CD14-positive monocyte (primary cell): ENCODE measurements around the gene DPY19L3. TPM values are rescaled to one million over a fixed set of nuclear protein-coding genes. Genes with fewer than 3 reads are reported as not detected.
"Not testable (repeated sequence)": the region's sequence is repeated elsewhere in the genome, so short reads cannot be mapped to it uniquely, and the experiment has no call there.

Experiments
- DNase-seq, 3 donors: peaks; one replicate each; pipeline ENCODE4 v3.0.0-alpha.2; 2011 to 2022
- H2AFZ ChIP-seq: 2 replicates; pipeline ENCODE4 v1.6.0; 2012; ENCODE audit warnings: mild to moderate bottlenecking, low read depth, low read length, inconsistent platforms; ENCODE audit not compliant: insufficient read depth, poor library complexity, severe bottlenecking
- H3K27ac ChIP-seq, 2 donors: 1 replicate in 1 of 2; 2 replicates in 1 of 2; pipeline ENCODE4 v1.5.1; 2012 to 2013; ENCODE audit warnings: low read length in 2 of 2, control low read depth in 1 of 2, inconsistent platforms in 1 of 2, low read depth in 1 of 2, mild to moderate bottlenecking in 1 of 2
- H3K27me3 ChIP-seq, 2 donors: one replicate each; pipeline versions ENCODE4 v1.6.0 to v1.6.1; 2011 to 2013; ENCODE audit warnings: low read length in 2 of 2; ENCODE audit not compliant: control insufficient read depth in 2 of 2, insufficient read depth in 2 of 2
- H3K36me3 ChIP-seq, 2 donors: replicated peaks in 1 of 2; 1 replicate in 1 of 2; 2 replicates in 1 of 2; pipeline versions ENCODE4 v1.5.1 to v1.6.1; 2012 to 2013; ENCODE audit warnings: low read length in 2 of 2, control low read depth in 1 of 2, inconsistent platforms in 1 of 2, mild to moderate bottlenecking in 1 of 2; ENCODE audit not compliant: insufficient read depth in 2 of 2, control insufficient read depth in 1 of 2
- H3K4me1 ChIP-seq, 2 donors: 1 replicate in 1 of 2; 2 replicates in 1 of 2; pipeline versions ENCODE4 v1.5.1 to v1.6.1; 2012 to 2013; ENCODE audit warnings: low read length in 2 of 2, control low read depth in 1 of 2, inconsistent platforms in 1 of 2, mild to moderate bottlenecking in 1 of 2, moderate library complexity in 1 of 2; ENCODE audit not compliant: insufficient read depth in 2 of 2, control insufficient read depth in 1 of 2
- H3K4me2 ChIP-seq: replicated peaks from 2 replicates; pipeline ENCODE3; 2012; ENCODE audit warnings: low read length, moderate library complexity, mild to moderate bottlenecking; ENCODE audit not compliant: poor library complexity, severe bottlenecking; ENCODE audit errors: extremely low read depth
- H3K4me3 ChIP-seq, 3 experiments: fragments of 200-600 bp in 1 of 3; sonication (generic) in 1 of 3; replicated peaks in 1 of 3; 1 replicate in 2 of 3; 2 replicates in 1 of 3; pipeline ENCODE4 v1.5.1; 2011 to 2013; ENCODE audit warnings: low read length in 3 of 3, mild to moderate bottlenecking in 3 of 3, control low read depth in 2 of 3, low read depth in 2 of 3, inconsistent platforms in 1 of 3, moderate library complexity in 1 of 3
- H3K79me2 ChIP-seq: 2 replicates; pipeline ENCODE4 v1.6.0; 2012; ENCODE audit warnings: mild to moderate bottlenecking, control low read depth, inconsistent platforms, low read length, moderate library complexity; ENCODE audit not compliant: insufficient read depth
- H3K9ac ChIP-seq: 2 replicates; pipeline ENCODE4 v1.6.0; 2017; ENCODE audit warnings: low read length, mild to moderate bottlenecking; ENCODE audit not compliant: insufficient read depth, poor library complexity, severe bottlenecking
- H3K9me3 ChIP-seq, 2 donors: replicated peaks in 1 of 2; 1 replicate in 1 of 2; 2 replicates in 1 of 2; pipeline versions ENCODE4 v1.5.1 to v1.6.1; 2012 to 2013; ENCODE audit warnings: low read length in 2 of 2, control low read depth in 1 of 2; ENCODE audit not compliant: control insufficient read depth in 1 of 2, insufficient read depth in 1 of 2
- H4K20me1 ChIP-seq: 2 replicates; pipeline ENCODE4 v1.6.0; 2012; ENCODE audit warnings: mild to moderate bottlenecking, low read length, control low read depth, moderate library complexity; ENCODE audit not compliant: insufficient read depth
- H3K27ac Mint-ChIP-seq, 7 donors: one replicate each; pipeline ENCODE4 v1.8.0; 2020; ENCODE audit warnings: mild to moderate bottlenecking in 7 of 7, mixed read lengths in 7 of 7, moderate library complexity in 6 of 7, inconsistent platforms in 2 of 7
- H3K27me3 Mint-ChIP-seq, 3 donors: one replicate each; pipeline ENCODE4 v1.8.0; 2021 to 2022; ENCODE audit warnings: low read depth in 3 of 3, mild to moderate bottlenecking in 3 of 3, mixed read lengths in 3 of 3, moderate library complexity in 3 of 3, inconsistent platforms in 1 of 3
- H3K36me3 Mint-ChIP-seq, 2 donors: one replicate each; pipeline ENCODE4 v1.8.0; 2020; ENCODE audit warnings: mixed read lengths in 2 of 2, inconsistent platforms in 1 of 2, mild to moderate bottlenecking in 1 of 2
- H3K4me1 Mint-ChIP-seq: one replicate; pipeline ENCODE4 v1.8.0; 2020; ENCODE audit warnings: mild to moderate bottlenecking, mixed read lengths
- H3K4me3 Mint-ChIP-seq, 2 donors: one replicate each; pipeline ENCODE4 v1.8.0; 2020; ENCODE audit warnings: mild to moderate bottlenecking in 2 of 2, mixed read lengths in 2 of 2, moderate library complexity in 1 of 2
- H3K9me3 Mint-ChIP-seq, 7 donors: one replicate each; pipeline ENCODE4 v1.8.0; 2020 to 2022; ENCODE audit warnings: mixed read lengths in 7 of 7, mild to moderate bottlenecking in 6 of 7, moderate library complexity in 6 of 7, inconsistent platforms in 2 of 7
- CTCF ChIP-seq: fragments of 200-600 bp; IDR thresholded peaks from one replicate; pipeline ENCODE4 v1.8.0; 2022; ENCODE audit warnings: antibody characterized with exemption, mild to moderate bottlenecking
- whole genome bisulfite sequencing: methylation state at CpG from one replicate; pipeline ENCODE4 v1.1.5; 2013; ENCODE audit warnings: missing lambda C conversion rate; ENCODE audit not compliant: insufficient coverage; 5-methylcytosine and 5-hydroxymethylcytosine counted together
- intact Hi-C, 2 donors: fragments of 100-400 bp; cut with micrococcal nuclease; formaldehyde crosslinking; loops; one replicate each; pipeline versions ENCODE4 v1.15.0 to v1.15.1; 2023
- polyA plus RNA-seq, 3 donors: library from polyadenylated mRNA; depleted of rRNA in 1 of 3; unstranded in 2 of 3; stranded (reverse) in 1 of 3; fragments of 300-500 nt in 2 of 3; fragments of >200 nt in 1 of 3; fragmentation: Illumina TruSeq in 2 of 3; gene quantifications; 1 replicate in 2 of 3; 2 replicates in 1 of 3; pipeline ENCODE4 v1.2.3, GENCODE V29; 2012 to 2021

The DPY19L3 gene
- polyA plus RNA-seq, 3 donors, result 6.5 to 13.8 (median 7.7) TPM

- Mint-ChIP-seq H3K9me3 (peaks cover 0 to 5% (median 2%) of the 10 kb centered on the region in 7 donors), H3K4me3 (no peak overlapping the region), H3K36me3 (no peaks in the 10 kb centered on the region), H3K27ac (no peak overlapping the region), H3K4me1 (no peaks in the 10 kb centered on the region), H3K27me3 (peaks cover 0 to 4% (median 2%) of the 10 kb centered on the region in 3 donors)
- DNase-seq, result no peak
- Histone ChIP-seq H3K27ac (no peak overlapping the region), H3K4me1 (no peaks in the 10 kb centered on the region), H3K27me3 (no peaks in the 10 kb centered on the region), H3K9me3 (no peaks in the 10 kb centered on the region), H3K79me2 (no peaks in the 10 kb centered on the region), H3K4me2 (no peak overlapping the region), H4K20me1 (no peaks in the 10 kb centered on the region), H3K9ac (no peak overlapping the region), H3K36me3 (no peaks in the 10 kb centered on the region), H3K4me3 (no peak overlapping the region), H2AFZ (no peak overlapping the region)
- intact Hi-C loops, result no loop called here
- 86% methylated on average over 5 of the region's 9 CpGs for WGBS
- TF ChIP-seq CTCF, result no peak
Observed at GRCh38 chr19:32497391-32497790, 91.8 kb downstream of the DPY19L3 start.

GRCh38 chr19:32498648-32499200, 93.2 kb downstream of the DPY19L3 start:
- Mint-ChIP-seq H3K27ac (no peak overlapping the region), H3K27me3 (peaks cover 2 to 6% (median 2%) of the 10 kb centered on the region in 3 donors), H3K36me3 (no peaks in the 10 kb centered on the region), H3K9me3 (peaks cover 0 to 5% (median 2%) of the 10 kb centered on the region in 7 donors), H3K4me3 (no peak overlapping the region), H3K4me1 (no peaks in the 10 kb centered on the region)
- WGBS, result 75% methylated on average over 5 of the region's 6 CpGs
- no peak for TF ChIP-seq CTCF
- Histone ChIP-seq H3K4me1 (no peaks in the 10 kb centered on the region), H3K27me3 (no peaks in the 10 kb centered on the region), H3K9ac (no peak overlapping the region), H3K79me2 (no peaks in the 10 kb centered on the region), H3K9me3 (no peaks in the 10 kb centered on the region), H3K27ac (no peak overlapping the region), H3K4me2 (no peak overlapping the region), H3K4me3 (no peak overlapping the region), H4K20me1 (no peaks in the 10 kb centered on the region), H3K36me3 (no peaks in the 10 kb centered on the region), H2AFZ (no peak overlapping the region)
- intact Hi-C loops, result no loop called here
- no peak for DNase-seq

GRCh38 chr19:32512498-32512897, 106.9 kb downstream of the DPY19L3 start:
- H3K4me3 Mint-ChIP-seq, H3K27ac Mint-ChIP-seq, H3K79me2 ChIP-seq, H3K36me3 Mint-ChIP-seq, intact Hi-C loops, H3K27ac ChIP-seq, H3K27me3 Mint-ChIP-seq, DNase-seq, H3K36me3 ChIP-seq, H3K4me3 ChIP-seq, H3K4me1 ChIP-seq, H2AFZ ChIP-seq, H4K20me1 ChIP-seq, H3K4me2 ChIP-seq, H3K9ac ChIP-seq, H3K27me3 ChIP-seq, H3K9me3 ChIP-seq, H3K4me1 Mint-ChIP-seq: not testable (repeated sequence)
- H3K9me3 Mint-ChIP-seq, result peaks cover 5 to 25% (median 14%) of the 10 kb centered on the region in 7 donors
- whole genome bisulfite sequencing, result no CpG with 5 or more reads among the region's 4 CpGs
